ENCODE results near the gene SMG6.
"Not testable (repeated sequence)": the region's sequence is repeated elsewhere in the genome, so short reads cannot be mapped to it uniquely, and the experiment has no call there.

Gene SMG6

DNA sequence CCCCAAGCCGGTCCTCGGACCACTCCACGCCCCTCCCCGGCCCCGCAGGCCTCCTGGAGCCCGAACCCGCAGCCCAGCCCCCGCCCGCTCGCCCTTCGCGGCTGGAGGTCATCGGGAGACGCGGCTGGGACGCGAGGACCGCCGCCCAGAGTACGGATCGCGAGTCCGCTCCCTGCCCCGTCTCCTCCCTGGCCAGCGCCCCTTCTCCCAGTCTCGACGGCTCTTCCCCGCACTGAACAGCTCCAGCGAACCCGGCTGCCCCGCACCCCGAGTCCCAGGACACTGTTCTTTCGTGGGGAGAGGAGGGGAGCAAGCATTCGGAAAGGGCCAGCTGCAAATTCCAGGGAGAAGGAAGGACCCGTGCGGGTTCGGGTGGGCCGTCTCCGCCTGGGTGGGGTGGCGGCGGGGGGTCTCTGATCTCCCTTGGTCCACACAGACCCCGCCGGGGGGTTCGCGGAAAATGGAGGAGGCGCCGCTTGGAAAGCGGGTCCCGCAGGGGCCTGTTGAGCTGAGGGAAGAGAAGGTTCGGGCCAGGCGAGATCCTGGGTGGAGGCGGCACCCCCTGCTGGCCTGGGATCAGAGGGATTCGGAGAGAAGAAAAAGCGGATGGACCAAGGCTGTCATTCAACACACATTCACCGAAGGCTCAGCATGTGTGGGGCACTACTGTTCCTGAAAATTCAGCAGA lies 277.8 kb downstream of the SMG6 start:
- no peak for DNase-seq (ENCODE audit: low spot score)

DNA sequence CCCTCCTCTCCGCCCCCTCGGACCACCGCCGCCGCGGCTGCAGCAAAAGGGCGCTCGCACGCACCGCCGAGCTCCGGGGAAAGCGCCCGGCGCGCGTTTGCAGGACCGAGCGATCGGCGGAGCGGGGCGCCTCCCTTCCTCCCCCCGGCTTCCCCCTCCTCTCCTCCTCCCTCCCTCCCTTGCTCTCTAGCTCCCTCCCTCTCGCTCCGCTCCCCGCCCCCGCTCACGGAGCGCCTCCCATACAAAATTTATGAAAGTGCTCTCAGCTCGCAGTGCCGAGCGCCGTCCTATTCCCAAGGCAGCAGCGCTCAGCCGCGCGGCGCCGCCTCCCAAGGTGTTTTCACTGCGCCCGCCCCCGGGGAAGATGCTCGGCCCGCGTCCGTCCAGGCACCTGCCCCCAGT lies 278.4 kb downstream of the SMG6 start, which contains the start of gene RTN4RL1:
Gene RTN4RL1 (minus strand): TSS at position 115 of the 402 bp plus-strand sequence. CDS start 469 bp downstream, outside the sequence.
- no peak for DNase-seq (ENCODE audit: low spot score)

DNA sequence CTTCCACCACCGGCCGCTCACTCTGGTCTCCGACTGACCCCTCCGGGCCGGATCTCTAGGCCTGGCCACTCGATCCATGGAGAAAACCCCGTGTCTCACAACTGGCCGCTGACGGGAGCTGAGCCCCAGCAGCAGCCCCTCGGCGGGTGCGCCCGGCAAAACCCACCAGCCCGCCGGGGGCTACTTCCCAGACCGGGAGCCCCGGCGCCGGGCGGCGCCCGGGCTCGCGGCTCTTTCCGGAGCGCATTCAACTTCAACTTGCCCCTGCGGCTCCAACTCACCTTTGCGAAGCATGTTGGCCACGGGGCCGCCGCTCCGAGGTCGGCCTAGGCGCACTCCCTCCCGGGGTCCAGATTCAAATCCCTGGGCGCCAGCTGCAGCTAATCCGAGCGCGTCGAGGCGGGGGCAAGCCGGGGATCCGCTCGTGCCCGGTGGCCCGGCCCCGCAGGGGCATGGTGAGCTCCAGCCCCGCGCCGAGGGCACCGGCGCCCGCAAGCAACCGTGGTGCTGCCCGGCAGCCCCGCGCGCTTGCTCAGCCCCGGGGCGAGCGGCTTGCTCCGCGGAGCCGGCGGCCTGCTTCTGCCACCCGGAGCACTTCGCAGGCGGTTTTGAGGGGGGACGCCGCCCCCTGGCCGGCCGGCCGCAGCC lies 278.9 kb downstream of the SMG6 start:
- DNase-seq (ENCODE audit: low spot score): no peak

DNA sequence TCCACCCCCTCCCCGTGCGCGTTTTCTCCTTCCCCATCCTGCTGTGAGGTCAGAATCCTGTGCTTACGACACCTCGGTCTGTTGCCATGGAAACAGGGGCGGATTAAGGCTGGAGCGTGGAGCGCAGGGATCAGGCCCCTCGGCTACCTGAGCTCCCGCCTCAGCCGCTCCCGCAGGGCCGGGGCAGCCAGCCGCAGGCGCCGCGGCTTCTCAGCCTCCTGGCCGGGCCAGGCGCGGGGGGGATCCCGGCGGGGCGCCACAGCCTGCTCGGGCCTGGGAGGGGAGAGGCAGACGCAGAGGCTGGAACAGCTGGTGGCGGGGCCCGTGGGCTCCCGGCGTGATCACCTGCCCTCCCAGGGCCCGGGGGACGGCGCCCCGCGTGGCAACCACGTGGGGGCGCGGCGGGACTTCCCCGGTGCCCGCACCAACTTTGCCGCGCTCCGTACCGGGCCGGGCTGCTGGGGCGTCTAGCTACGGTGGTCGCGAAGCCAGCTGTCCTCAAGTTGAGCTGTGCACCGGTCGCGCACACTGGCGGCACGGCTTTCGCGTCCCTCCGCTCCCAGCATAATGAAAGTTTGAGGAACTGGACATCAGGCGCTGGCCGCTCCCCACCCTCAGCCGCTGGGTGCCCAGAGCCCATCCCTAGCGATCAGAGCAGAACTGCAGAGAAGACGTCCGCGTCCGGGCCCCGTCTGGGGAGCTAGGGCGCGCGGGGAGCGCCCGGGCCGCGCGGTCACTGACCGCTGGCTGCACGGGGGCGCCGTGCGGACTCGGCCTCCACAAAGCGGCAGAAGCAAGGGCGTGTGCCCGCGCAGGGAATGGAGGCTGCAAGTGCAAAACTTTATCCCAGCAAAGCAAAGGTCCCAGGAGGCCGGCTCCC lies 279.7 kb downstream of the SMG6 start:
- DNase-seq (ENCODE audit: low spot score): no peak

DNA sequence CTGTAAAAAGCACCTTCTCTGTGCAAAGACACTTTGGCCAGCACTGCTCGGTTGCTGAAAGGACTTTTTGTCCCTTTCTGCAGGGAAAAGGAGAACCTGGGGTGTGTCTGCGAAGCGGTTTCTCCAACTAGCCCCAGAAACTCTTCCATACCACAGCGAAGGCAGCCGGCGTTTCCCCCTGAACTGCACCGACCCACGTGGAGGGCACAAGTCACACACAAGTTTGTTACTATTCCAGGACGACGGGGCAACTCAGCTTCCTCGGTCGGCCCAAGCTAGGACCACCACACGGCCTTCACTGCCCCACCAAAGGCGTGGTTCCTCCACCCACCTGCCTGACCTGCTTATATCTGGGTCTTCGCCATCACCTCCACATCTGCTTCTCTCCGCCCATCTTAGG lies 280.3 kb downstream of the SMG6 start:
- no peak for DNase-seq (ENCODE audit: low spot score)

DNA sequence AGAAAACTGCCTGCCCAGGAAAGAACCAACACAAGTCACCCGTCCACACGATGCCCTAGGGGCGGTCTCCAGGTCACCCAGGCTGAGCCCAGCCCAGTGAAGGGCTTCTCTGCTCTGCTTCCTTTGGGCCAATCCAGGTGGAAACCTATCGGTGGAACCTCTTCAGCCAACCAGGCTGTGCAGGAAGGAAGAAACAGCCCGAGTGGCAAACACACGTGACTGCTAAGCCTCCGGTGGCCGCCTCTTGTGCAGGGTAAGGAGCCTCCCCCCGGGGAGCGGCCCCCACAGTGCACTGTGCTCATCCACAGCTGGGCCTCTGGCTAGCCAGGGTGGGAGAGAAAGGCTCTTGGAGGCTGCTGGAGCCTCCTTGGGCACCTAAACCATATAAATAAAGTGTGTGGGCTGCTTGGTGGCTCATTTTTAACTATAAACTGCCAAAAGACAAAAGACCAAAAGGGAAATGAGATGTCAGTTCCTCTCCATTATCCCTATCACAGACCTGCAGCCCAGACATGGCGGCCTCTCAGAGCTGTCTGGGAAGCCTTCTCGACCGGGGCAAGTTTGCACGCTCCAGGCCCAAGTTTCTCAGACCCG lies 280.8 kb downstream of the SMG6 start:
- DNase-seq (ENCODE audit: low spot score): no peak

DNA sequence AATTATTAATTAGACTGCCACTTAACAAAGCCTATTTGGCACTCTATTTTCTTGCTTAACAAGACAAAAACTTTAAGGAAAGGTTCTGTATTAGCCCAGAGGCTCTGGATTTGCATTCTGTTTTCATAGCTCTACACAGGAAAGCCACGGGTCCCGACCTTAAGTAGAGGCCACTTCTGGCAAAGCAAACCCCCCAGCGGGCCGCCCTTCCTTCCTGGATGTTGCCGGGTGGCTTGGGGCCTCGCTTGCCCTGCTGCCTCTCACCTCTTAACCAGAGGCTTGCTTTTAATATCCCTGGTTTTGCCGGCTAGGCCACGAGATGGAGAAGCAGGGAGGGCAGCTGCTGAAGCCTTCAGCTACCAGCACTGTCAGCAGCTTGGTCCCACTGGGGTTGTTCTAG lies 282.9 kb downstream of the SMG6 start:
- no peak for DNase-seq (ENCODE audit: low spot score)

DNA sequence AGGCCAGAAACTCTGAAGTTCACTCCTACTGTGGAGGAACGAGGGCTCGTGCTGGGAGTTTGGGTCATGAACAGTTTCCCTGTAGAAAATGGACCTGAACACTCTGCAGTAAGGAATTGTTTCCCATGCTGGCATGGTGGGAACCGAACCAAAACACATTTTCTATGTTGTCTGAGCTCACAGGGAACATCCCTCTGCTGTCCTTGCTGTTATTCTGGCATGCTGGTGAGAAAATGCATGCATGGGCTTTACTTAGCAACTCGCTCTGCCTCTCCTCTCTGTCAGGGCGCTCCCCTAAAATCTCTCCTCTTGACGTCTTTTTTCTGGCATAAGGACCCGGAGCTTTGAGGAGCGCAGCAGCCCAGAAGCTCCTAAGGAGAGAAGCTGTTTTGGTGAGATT lies 283.9 kb downstream of the SMG6 start:
- DNase-seq (ENCODE audit: low spot score): no peak

DNA sequence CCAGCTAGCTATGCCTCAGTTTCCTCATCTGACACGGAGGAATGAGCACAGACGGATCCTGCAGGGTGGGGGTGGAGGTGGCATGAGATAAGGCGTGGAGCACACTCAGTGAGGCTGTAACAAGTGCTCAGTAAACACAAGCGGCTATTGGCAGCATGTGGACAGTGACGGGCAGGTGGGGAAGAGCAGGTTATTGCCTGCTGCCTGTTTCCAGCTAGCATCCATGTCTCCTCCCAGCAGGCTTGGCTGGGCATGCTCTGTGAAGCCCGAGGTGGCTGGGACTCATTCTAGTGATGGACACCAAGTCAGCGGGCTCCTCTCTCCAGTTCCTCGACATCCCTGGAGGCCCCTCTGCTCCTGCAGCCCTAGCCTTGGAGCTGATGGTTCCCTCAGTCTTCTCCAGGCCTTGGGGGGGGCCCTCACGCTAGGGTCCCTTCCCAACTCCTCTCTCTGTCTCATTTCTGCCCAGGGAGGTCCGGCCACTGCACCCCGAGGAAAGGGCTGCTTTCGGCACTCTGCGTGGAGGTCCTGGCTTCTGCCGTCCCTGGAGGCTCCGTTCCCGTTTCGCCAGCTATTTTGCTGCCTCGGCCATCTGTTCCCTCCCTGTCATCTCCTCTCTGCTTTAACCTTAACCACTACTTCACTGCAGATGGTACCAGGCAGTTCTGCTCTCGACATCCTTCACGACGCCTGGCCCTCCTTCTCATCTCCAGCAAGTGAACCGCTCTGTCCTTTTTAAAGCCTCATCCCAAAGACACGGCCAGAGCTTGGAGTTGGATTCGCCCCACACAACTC lies 284.7 kb downstream of the SMG6 start:
- no peak for DNase-seq (ENCODE audit: low spot score)

DNA sequence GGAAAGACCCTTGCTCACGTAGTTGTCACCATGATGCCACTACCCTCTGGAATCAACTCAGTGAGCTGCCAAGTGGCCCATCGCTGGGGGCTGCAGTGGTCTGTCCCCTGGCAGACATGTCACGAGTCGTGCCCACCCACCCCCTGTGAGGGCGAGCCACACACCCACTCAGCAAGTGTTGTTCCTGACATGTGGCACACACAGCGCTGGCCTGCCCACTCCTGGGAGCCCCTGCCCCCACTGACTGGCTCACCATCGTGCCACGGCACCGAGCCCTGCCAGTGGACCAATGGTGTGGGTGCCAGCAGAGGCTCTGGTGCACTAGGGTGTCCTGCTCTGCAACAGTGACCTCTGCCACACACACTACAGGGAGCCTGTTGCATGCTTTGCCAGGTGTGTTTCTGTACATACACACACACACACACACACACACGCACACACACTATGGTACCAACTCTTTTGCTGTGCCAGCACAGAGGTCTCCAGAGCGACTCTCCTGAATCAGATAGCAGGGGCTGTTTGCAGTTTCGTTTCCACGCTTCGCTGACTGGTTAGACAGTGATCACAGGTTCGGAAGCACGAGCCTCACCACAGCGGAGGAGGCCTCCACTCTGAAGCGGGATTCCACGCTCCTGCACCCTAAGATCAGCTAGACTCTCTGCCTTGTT lies 286.2 kb downstream of the SMG6 start:
- DNase-seq (ENCODE audit: low spot score): no peak

DNA sequence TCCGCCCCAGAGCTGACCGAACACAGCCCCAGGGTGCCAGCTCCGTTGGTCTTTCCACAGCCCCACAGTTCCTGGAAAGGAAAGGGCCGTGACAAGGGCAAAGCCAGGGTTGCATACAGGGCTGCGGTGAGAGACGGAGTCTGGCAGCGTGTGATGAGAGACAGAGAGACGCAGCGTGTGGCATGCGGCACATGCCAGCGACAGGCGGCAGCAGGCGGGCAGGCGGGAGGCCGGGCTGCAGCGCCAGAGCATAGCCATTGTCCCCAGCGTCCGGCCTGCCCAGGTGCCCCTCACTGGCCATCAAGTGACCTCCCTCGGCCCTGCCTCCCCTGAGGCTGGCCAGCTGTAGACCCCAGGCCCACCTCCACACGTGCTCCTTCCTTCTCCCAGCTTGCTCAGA lies 287.1 kb downstream of the SMG6 start:
- no peak for DNase-seq (ENCODE audit: low spot score)

DNA sequence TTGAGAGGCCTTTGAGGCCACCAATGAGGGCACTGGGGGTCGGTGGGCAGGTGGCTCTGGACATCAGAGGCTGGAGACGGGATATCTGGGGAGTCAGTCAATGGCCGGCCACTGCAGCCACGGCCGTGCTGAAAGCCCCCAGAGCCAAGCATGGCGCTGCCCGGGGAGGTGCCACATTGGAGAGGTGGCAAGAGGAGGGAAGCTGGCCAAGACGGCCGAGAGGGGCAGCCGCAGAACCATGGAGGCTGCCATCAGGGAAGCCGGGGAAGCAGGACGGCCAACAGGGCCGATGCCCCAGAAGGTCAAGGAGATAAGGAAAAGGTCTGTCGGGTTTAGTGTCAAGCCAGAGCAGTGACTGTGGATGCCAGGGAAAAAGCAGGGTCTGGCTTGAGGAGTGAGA lies 288.3 kb downstream of the SMG6 start:
- DNase-seq (ENCODE audit: low spot score): no peak

DNA sequence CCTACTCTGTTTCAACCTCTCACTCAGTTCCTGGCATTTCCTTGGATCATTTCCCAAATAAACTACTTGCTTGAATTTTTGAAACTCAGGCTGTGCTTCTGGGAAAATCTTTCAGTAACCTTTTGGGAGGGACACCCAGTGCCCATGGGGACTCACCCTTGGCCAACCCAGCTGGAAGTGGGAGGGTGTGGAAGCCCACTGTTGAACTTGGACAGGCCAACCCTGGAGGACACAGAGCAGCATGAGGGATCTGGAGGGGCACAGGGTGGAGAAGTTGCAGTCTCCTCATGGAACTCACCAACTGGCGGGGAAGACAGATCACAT lies 289.6 kb downstream of the SMG6 start:
- no peak for DNase-seq (ENCODE audit: low spot score)

DNA sequence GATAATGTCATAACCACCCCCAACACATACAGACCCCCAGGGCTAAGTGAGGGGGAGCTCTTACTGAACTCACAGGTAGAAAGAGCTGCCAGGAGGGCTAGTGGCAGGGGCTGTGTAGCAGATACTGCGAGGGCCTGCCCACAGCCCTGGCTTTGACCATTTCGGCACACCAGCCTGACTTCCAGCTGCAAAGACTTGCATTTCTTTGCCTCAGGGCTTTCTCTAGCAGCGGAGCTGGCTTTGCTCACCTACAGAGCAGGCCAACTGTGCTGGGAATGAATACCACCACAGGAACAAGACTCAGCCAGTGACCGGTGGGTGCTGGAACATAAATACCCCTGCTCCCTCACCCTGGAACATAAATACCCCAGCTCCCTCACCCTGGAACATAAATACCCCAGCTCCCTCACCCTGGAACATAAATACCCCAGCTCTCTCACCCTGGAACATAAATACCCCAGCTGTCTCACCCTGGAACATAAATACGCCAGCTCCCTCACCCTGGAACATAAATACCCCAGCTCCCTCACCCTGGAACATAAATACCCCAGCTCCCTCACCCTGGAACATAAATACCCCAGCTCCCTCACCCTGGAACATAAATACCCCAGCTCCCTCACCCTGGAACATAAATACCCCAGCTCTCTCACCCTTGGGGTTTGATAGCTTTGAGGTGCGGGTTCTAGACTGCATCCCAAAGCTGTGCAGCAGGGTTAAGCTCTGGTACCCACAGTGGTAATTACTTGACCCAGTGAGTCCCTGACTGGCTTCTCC lies 290.2 kb downstream of the SMG6 start:
- DNase-seq (ENCODE audit: low spot score): not testable (repeated sequence)

DNA sequence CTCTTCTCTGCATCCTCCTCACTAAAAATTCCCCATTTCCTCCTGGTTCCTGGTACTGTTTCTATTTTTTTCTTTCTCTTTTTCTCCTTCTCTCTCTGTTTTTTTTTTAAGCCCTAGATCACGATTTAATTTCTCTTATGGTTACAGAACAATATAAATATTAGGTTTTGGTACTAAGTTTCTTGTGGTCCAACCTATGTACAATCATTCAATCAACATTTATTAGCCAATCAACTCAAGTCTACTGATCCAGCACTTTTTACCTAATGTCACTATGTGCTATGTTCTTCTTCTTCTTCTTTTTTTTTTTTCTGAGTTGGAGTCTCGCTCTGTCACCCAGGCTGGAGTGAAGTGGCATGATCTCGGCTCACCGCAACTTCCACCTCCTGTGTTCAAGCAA lies 291.1 kb downstream of the SMG6 start:
- no peak for DNase-seq (ENCODE audit: low spot score)

DNA sequence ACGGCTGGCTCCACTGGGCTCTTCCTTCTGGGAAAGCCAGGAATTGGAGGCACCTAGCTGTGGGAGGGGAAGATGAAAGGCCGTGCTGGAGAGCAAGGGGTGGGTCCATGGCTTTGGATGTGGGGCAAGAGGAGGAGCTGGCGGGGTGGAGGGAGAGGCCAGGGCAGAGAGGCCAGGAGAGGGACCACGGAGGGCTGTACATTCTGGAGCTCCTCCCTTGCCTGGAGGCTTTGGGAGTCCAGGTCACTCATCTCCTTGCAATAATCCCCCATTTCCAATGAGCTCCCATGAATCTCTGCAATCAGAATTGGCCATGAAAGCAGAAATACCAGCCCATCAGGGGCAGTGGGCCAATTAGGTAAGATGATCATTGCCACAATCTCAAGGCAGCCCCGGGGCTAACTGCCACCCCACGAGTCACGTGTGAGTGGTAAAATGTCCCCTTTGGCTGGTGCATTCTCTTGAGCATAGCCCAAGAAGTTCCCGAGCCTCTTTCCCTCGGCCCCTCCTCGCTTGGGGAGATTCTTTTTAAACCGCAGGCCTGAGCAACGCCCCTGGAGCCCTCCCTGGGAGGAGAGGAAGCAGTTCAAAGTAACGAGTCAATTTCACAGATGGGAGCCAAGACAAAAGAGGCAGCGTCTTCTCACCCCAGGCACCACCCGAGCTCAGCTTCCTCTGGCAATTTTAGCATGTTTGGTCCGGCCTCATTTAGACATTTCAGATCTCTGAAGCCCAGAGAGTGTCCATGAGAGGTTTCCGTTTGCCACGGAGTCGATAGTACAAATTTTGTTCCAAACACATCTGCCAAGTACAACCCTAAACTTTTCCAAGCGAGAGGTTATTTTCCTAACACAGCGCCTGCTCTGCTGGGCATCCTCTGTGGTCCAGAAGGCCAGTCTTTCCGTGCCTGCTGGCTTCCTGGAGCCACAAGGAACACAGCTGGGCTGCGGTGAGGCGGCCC lies 291.9 kb downstream of the SMG6 start:
- no peak for DNase-seq (ENCODE audit: low spot score)

Measured in NAMALWA (cell line).